ENCODE measurements around the gene TRIM7. TPM values are rescaled to one million over a fixed set of nuclear protein-coding genes. Genes with fewer than 3 reads are reported as not detected.
A peak's percentile ranks its signal among the peaks of the same experiment; 100 is the strongest.

Gene TRIM7
- total RNA-seq, 2 donors from 2014 or later = not detected

- Histone ChIP-seq H3K36me3 (ENCODE audit: control insufficient read depth, insufficient read depth, low read length) (peaks cover 72% of the 10 kb centered on the region), H3K27me3 (ENCODE audit: control insufficient read depth, insufficient read depth, low read length, poor library complexity, severe bottlenecking) (no peaks in the 10 kb centered on the region), H3K9me3 (ENCODE audit: control insufficient read depth, low read length) (no peaks in the 10 kb centered on the region), H3K4me3 (ENCODE audit: low read length) (no peak overlapping the region), H3K27ac (ENCODE audit: low read depth, low read length) (no peak overlapping the region), H3K4me1 (ENCODE audit: control insufficient read depth, insufficient read depth, low read length) (no peaks in the 10 kb centered on the region), H3K9ac (ENCODE audit: extremely low read depth, low read length, poor library complexity, severe bottlenecking) (no peak overlapping the region)
- DNase-seq = peak; percentile 61
- 89 to 92% methylated on average over 15 to 24 of the region's 24 CpGs for WGBS, 2 experiments (ENCODE audit: insufficient coverage in 1 of 2, insufficient read length in 1 of 2)
- Mint-ChIP-seq H3K27ac (no peak overlapping the region), H3K27me3 (ENCODE audit: insufficient read depth) (no peaks in the 10 kb centered on the region), H3K9me3 (no peaks in the 10 kb centered on the region), H3K4me1 (no peaks in the 10 kb centered on the region), H3K4me3 (no peak overlapping the region), H3K36me3 (ENCODE audit: low read depth) (peaks cover 78% of the 10 kb centered on the region)
- TF ChIP-seq CTCF (conservative IDR thresholded peaks at IDR 0.05) = no peak
Measured at GRCh38 chr5:181233801-181234454, 28.9 kb upstream of the TRIM7 start.

GRCh38 chr5:181233088-181233800 is 28.2 kb upstream of the TRIM7 start:
- no peaks in the 10 kb centered on the region for H3K9me3 Mint-ChIP-seq
- Histone ChIP-seq H3K27me3 (ENCODE audit: control insufficient read depth, insufficient read depth, low read length, poor library complexity, severe bottlenecking) (no peaks in the 10 kb centered on the region), H3K9ac (ENCODE audit: extremely low read depth, low read length, poor library complexity, severe bottlenecking) (no peak overlapping the region), H3K27ac (ENCODE audit: low read depth, low read length) (no peak overlapping the region), H3K36me3 (ENCODE audit: control insufficient read depth, insufficient read depth, low read length) (peaks cover 65% of the 10 kb centered on the region), H3K4me1 (ENCODE audit: control insufficient read depth, insufficient read depth, low read length) (no peaks in the 10 kb centered on the region), H3K4me3 (ENCODE audit: low read length) (no peak overlapping the region), H3K9me3 (ENCODE audit: control insufficient read depth, low read length) (no peaks in the 10 kb centered on the region)
- H3K4me3 Mint-ChIP-seq = no peak overlapping the region
- no peak overlapping the region for H3K27ac Mint-ChIP-seq
- H3K36me3 Mint-ChIP-seq (ENCODE audit: low read depth) = peaks cover 72% of the 10 kb centered on the region
- no peaks in the 10 kb centered on the region for H3K27me3 Mint-ChIP-seq (ENCODE audit: insufficient read depth)
- DNase-seq = no peak
- WGBS, 2 experiments (ENCODE audit: insufficient coverage in 1 of 2, insufficient read length in 1 of 2) = 90 to 97% methylated on average over 10 to 16 of the region's 16 CpGs
- no peaks in the 10 kb centered on the region for H3K4me1 Mint-ChIP-seq
- no peak for TF ChIP-seq CTCF (conservative IDR thresholded peaks at IDR 0.05)

- Histone ChIP-seq H3K27me3 (ENCODE audit: control insufficient read depth, insufficient read depth, low read length, poor library complexity, severe bottlenecking) (no peaks in the 10 kb centered on the region), H3K9me3 (ENCODE audit: control insufficient read depth, low read length) (no peaks in the 10 kb centered on the region), H3K9ac (ENCODE audit: extremely low read depth, low read length, poor library complexity, severe bottlenecking) (no peak overlapping the region), H3K27ac (ENCODE audit: low read depth, low read length) (no peak overlapping the region), H3K36me3 (ENCODE audit: control insufficient read depth, insufficient read depth, low read length) (peaks cover 65% of the 10 kb centered on the region), H3K4me1 (ENCODE audit: control insufficient read depth, insufficient read depth, low read length) (no peaks in the 10 kb centered on the region), H3K4me3 (ENCODE audit: low read length) (no peak overlapping the region)
- TF ChIP-seq CTCF (conservative IDR thresholded peaks at IDR 0.05) = no peak
- Mint-ChIP-seq H3K4me3 (no peak overlapping the region), H3K36me3 (ENCODE audit: low read depth) (peaks cover 67% of the 10 kb centered on the region), H3K27me3 (ENCODE audit: insufficient read depth) (no peaks in the 10 kb centered on the region), H3K4me1 (no peaks in the 10 kb centered on the region), H3K27ac (no peak overlapping the region), H3K9me3 (no peaks in the 10 kb centered on the region)
- 93 to 97% methylated on average over 11 to 18 of the region's 18 CpGs for WGBS, 2 experiments (ENCODE audit: insufficient coverage in 1 of 2, insufficient read length in 1 of 2)
- no peak for DNase-seq
Measured at GRCh38 chr5:181232593-181232992, 27.6 kb upstream of the TRIM7 start.
